Testis (tissue), 2 donors: ENCODE results near the gene PTPRD.

Experiments used
- CTCF ChIP-seq, 3 experiments: fragments of 450-650 bp in 2 of 3; fragments of 200-600 bp in 1 of 3; sonication (generic) in 1 of 3; IDR thresholded peaks; one replicate each; pipeline ENCODE4 v1.5.1; 2016 to 2019; ENCODE audit warnings: antibody characterized with exemption in 3 of 3, mild to moderate bottlenecking in 2 of 3, moderate library complexity in 1 of 3
- POLR2A ChIP-seq: fragments of 450-650 bp; IDR thresholded peaks from one replicate; pipeline ENCODE4 v1.6.1; 2017; ENCODE audit warnings: antibody characterized with exemption, mild to moderate bottlenecking, moderate library complexity

GRCh38 chr9:8424786-8425410, 2187.9 kb downstream of the PTPRD start:
- no peak for TF ChIP-seq POLR2A
- no peak for TF ChIP-seq CTCF (IDR thresholded peaks at IDR 0.05)
